WTC11 (cell line): ENCODE results near the gene MAGI2. TPM values are rescaled to one million over a fixed set of nuclear protein-coding genes. Genes with fewer than 3 reads are reported as not detected.

Experiments
- ATAC-seq: fragments of 200-7000 bp; cut with Tn5 transposase; 2 replicates; pipeline ENCODE4 v1.10.0; 2021; ENCODE audit warnings: mild to moderate bottlenecking, moderate library complexity
- CTCF ChIA-PET: fragments of 300-600 bp; sonication (Branson Sonifier 250); formaldehyde crosslinking; loops from one replicate; lab custom pipeline; 2021; ENCODE audit warnings: antibody characterized with exemption; lab: Charles Lee
- POLR2A ChIA-PET: fragments of 350-600 bp; sonication (Branson Sonifier 250); formaldehyde crosslinking; loops from one replicate; lab custom pipeline; 2021; ENCODE audit warnings: antibody characterized with exemption; lab: Charles Lee
- DNase-seq: peaks from one replicate; pipeline ENCODE4 v3.0.0; 2021; ENCODE audit warnings: low spot score
- H3K27ac Mint-ChIP-seq: 2 replicates; pipeline ENCODE4 v1.8.0; 2021; ENCODE audit warnings: mixed read lengths
- H3K27me3 Mint-ChIP-seq: 2 replicates; pipeline ENCODE4 v1.8.0; 2021; ENCODE audit warnings: low read depth, mild to moderate bottlenecking, moderate library complexity, mixed read lengths
- H3K36me3 Mint-ChIP-seq: 2 replicates; pipeline ENCODE4 v1.8.0; 2021; ENCODE audit warnings: mixed read lengths
- H3K4me1 Mint-ChIP-seq: 2 replicates; pipeline ENCODE4 v1.8.0; 2022; ENCODE audit warnings: mixed read lengths
- H3K4me3 Mint-ChIP-seq: 2 replicates; pipeline ENCODE4 v1.8.0; 2021; ENCODE audit warnings: mild to moderate bottlenecking, moderate library complexity, mixed read lengths
- H3K9me3 Mint-ChIP-seq: 2 replicates; pipeline ENCODE4 v1.8.0; 2021; ENCODE audit warnings: mixed read lengths
- CREB1 ChIP-seq: sonication (generic); formaldehyde crosslinking; IDR thresholded peaks from 2 replicates; pipeline ENCODE4 v1.8.0; 2023; ENCODE audit warnings: mild to moderate bottlenecking, missing genetic modification reagents
- CREM ChIP-seq: sonication (generic); formaldehyde crosslinking; IDR thresholded peaks from 2 replicates; pipeline ENCODE4 v1.8.1; 2022; ENCODE audit warnings: mild to moderate bottlenecking, missing genetic modification reagents, moderate library complexity
- EMX1 ChIP-seq: fragments of 250-450 bp; sonication (Bioruptor Pico); IDR thresholded peaks from 2 replicates; pipeline ENCODE4 v1.8.0; 2021; ENCODE audit warnings: mild to moderate bottlenecking
- FOXP4 ChIP-seq: sonication (generic); formaldehyde crosslinking; IDR thresholded peaks from 2 replicates; pipeline ENCODE4 v1.8.0; 2022; ENCODE audit warnings: mild to moderate bottlenecking, missing genetic modification reagents
- GTF2I ChIP-seq: fragments of 250-450 bp; sonication (Bioruptor Pico); conservative IDR thresholded peaks from 2 replicates; pipeline ENCODE4 v1.4.0; 2021; ENCODE audit warnings: mild to moderate bottlenecking
- IRF1 ChIP-seq: sonication (generic); formaldehyde crosslinking; IDR thresholded peaks from 2 replicates; pipeline ENCODE4 v1.8.0; 2023; ENCODE audit warnings: missing genetic modification reagents
- KAT7 ChIP-seq: sonication (generic); formaldehyde crosslinking; IDR thresholded peaks from 2 replicates; pipeline ENCODE4 v1.8.1; 2023; ENCODE audit warnings: missing genetic modification reagents, mild to moderate bottlenecking, borderline replicate concordance
- NR2C2 ChIP-seq: sonication (generic); formaldehyde crosslinking; IDR thresholded peaks from 2 replicates; pipeline ENCODE4 v1.8.0; 2022; ENCODE audit warnings: mild to moderate bottlenecking, missing genetic modification reagents
- OVOL2 ChIP-seq: fragments of 250-450 bp; sonication (Bioruptor Pico); IDR thresholded peaks from 2 replicates; pipeline ENCODE4 v1.9.0; 2021; ENCODE audit warnings: mild to moderate bottlenecking, borderline replicate concordance
- SOX15 ChIP-seq: fragments of 250-450 bp; sonication (Bioruptor Pico); IDR thresholded peaks from 2 replicates; pipeline ENCODE4 v1.9.0; 2021; ENCODE audit warnings: mild to moderate bottlenecking
- TP53 ChIP-seq: sonication (generic); formaldehyde crosslinking; IDR thresholded peaks from 2 replicates; pipeline ENCODE4 v1.8.1; 2023; ENCODE audit warnings: mild to moderate bottlenecking, missing genetic modification reagents
- ZNF219 ChIP-seq: sonication (generic); formaldehyde crosslinking; IDR thresholded peaks from 2 replicates; pipeline ENCODE4 v1.8.0; 2023; ENCODE audit warnings: missing genetic modification reagents, mild to moderate bottlenecking, borderline replicate concordance
- ZNF317 ChIP-seq: sonication (generic); formaldehyde crosslinking; IDR thresholded peaks from 2 replicates; pipeline ENCODE4 v1.8.1; 2023; ENCODE audit warnings: low read depth, mild to moderate bottlenecking, moderate library complexity, missing genetic modification reagents, borderline replicate concordance
- ZNF512 ChIP-seq: sonication (generic); formaldehyde crosslinking; IDR thresholded peaks from 2 replicates; pipeline ENCODE4 v1.8.1; 2022; ENCODE audit warnings: missing genetic modification reagents, borderline replicate concordance
- total RNA-seq: library from RNA; stranded (reverse); gene quantifications from 3 replicates; pipeline ENCODE4 v1.2.3, GENCODE V29; 2021
- TF ChIP-seq, protein P1 (sequence below): sonication (generic); formaldehyde crosslinking; IDR thresholded peaks from 2 replicates; pipeline ENCODE4 v1.8.0; 2022; ENCODE audit warnings: missing genetic modification reagents
- TF ChIP-seq, protein P2 (sequence below): sonication (generic); formaldehyde crosslinking; IDR thresholded peaks from 2 replicates; pipeline ENCODE4 v1.8.1; 2023; ENCODE audit warnings: mild to moderate bottlenecking, moderate library complexity, missing genetic modification reagents
- TF ChIP-seq, protein P3 (sequence below): sonication (generic); formaldehyde crosslinking; IDR thresholded peaks from 2 replicates; pipeline ENCODE4 v1.8.1; 2023; ENCODE audit warnings: mild to moderate bottlenecking, missing genetic modification reagents, moderate library complexity
- TF ChIP-seq, protein P4 (sequence below): sonication (generic); formaldehyde crosslinking; IDR thresholded peaks from 2 replicates; pipeline ENCODE4 v1.8.1; 2023; ENCODE audit warnings: mild to moderate bottlenecking, missing genetic modification reagents, borderline replicate concordance
- TF ChIP-seq, protein P5 (sequence below): sonication (generic); formaldehyde crosslinking; IDR thresholded peaks from 2 replicates; pipeline ENCODE4 v1.8.0; 2022; ENCODE audit warnings: mild to moderate bottlenecking, missing genetic modification reagents

Gene MAGI2
- total RNA-seq, 1 experiment from 2014 or later: 26.6 TPM

DNA sequence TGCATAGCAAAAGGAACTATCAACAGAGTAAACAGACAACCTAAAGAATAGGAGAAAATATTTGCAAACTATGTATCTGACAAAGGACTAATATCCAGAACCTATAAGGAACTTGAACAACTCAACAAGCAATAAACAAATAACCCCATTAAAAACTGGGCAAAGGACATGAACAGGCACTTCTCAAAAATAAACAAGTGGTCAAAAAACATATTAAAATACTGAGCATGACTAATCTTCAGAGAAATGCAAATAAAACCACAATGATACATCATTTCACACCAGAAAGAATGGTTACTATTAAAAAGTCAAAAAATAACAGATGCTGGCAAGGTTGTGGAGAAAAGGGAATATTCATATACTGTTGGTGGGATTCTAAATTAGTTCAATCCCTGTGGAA lies 17.1 kb downstream of the MAGI2 start:
- no peaks in the 10 kb centered on the region; the same call in 1 of the 2 replicates for H3K27me3 Mint-ChIP-seq
- no peaks in the 10 kb centered on the region for H3K4me1 Mint-ChIP-seq
- H3K36me3 Mint-ChIP-seq: no peaks in the 10 kb centered on the region
- no peak for ATAC-seq
- H3K4me3 Mint-ChIP-seq: no peak overlapping the region
- TF ChIP-seq OVOL2 (CRISPR knock-in tag) (no peak), EMX1 (CRISPR knock-in tag) (no peak), ZNF512 (CRISPR knock-in tag) (no peak), ZNF219 (CRISPR knock-in tag) (no peak), IRF1 (CRISPR knock-in tag) (no peak), SOX15 (CRISPR knock-in tag) (no peak)
- TF ChIP-seq, protein P1, sequence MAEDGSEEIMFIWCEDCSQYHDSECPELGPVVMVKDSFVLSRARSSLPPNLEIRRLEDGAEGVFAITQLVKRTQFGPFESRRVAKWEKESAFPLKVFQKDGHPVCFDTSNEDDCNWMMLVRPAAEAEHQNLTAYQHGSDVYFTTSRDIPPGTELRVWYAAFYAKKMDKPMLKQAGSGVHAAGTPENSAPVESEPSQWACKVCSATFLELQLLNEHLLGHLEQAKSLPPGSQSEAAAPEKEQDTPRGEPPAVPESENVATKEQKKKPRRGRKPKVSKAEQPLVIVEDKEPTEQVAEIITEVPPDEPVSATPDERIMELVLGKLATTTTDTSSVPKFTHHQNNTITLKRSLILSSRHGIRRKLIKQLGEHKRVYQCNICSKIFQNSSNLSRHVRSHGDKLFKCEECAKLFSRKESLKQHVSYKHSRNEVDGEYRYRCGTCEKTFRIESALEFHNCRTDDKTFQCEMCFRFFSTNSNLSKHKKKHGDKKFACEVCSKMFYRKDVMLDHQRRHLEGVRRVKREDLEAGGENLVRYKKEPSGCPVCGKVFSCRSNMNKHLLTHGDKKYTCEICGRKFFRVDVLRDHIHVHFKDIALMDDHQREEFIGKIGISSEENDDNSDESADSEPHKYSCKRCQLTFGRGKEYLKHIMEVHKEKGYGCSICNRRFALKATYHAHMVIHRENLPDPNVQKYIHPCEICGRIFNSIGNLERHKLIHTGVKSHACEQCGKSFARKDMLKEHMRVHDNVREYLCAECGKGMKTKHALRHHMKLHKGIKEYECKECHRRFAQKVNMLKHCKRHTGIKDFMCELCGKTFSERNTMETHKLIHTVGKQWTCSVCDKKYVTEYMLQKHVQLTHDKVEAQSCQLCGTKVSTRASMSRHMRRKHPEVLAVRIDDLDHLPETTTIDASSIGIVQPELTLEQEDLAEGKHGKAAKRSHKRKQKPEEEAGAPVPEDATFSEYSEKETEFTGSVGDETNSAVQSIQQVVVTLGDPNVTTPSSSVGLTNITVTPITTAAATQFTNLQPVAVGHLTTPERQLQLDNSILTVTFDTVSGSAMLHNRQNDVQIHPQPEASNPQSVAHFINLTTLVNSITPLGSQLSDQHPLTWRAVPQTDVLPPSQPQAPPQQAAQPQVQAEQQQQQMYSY (CRISPR knock-in tag): no peak
- TF ChIP-seq, protein P2, sequence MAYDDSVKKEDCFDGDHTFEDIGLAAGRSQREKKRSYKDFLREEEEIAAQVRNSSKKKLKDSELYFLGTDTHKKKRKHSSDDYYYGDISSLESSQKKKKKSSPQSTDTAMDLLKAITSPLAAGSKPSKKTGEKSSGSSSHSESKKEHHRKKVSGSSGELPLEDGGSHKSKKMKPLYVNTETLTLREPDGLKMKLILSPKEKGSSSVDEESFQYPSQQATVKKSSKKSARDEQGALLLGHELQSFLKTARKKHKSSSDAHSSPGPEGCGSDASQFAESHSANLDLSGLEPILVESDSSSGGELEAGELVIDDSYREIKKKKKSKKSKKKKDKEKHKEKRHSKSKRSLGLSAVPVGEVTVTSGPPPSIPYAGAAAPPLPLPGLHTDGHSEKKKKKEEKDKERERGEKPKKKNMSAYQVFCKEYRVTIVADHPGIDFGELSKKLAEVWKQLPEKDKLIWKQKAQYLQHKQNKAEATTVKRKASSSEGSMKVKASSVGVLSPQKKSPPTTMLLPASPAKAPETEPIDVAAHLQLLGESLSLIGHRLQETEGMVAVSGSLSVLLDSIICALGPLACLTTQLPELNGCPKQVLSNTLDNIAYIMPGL (CRISPR knock-in tag): no peak
- TF ChIP-seq, protein P3, sequence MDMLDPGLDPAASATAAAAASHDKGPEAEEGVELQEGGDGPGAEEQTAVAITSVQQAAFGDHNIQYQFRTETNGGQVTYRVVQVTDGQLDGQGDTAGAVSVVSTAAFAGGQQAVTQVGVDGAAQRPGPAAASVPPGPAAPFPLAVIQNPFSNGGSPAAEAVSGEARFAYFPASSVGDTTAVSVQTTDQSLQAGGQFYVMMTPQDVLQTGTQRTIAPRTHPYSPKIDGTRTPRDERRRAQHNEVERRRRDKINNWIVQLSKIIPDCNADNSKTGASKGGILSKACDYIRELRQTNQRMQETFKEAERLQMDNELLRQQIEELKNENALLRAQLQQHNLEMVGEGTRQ: no peak
- no peak for DNase-seq
- H3K9me3 Mint-ChIP-seq: no peaks in the 10 kb centered on the region
- no peak overlapping the region for H3K27ac Mint-ChIP-seq
- CTCF ChIA-PET: no interaction called here
- POLR2A ChIA-PET: interaction anchor here (0.7 kb wide), 1 partner anchor 92 kb away, joined by 5 read pairs; no protein-coding TSS in a partner anchor

GRCh38 chr7:79434867-79435266 lies 18.6 kb downstream of the MAGI2 start:
- no peaks in the 10 kb centered on the region for H3K4me1 Mint-ChIP-seq
- ChIA-PET POLR2A (no interaction called here), CTCF (no interaction called here)
- H3K36me3 Mint-ChIP-seq: no peaks in the 10 kb centered on the region
- no peaks in the 10 kb centered on the region for H3K27me3 Mint-ChIP-seq
- no peak for DNase-seq
- no peak overlapping the region for H3K27ac Mint-ChIP-seq
- H3K4me3 Mint-ChIP-seq: no peak overlapping the region
- ATAC-seq: no peak
- no peaks in the 10 kb centered on the region for H3K9me3 Mint-ChIP-seq
- TF ChIP-seq ZNF317: no peak
- no peak for TF ChIP-seq GTF2I (CRISPR knock-in tag)
- TF ChIP-seq, protein P4, sequence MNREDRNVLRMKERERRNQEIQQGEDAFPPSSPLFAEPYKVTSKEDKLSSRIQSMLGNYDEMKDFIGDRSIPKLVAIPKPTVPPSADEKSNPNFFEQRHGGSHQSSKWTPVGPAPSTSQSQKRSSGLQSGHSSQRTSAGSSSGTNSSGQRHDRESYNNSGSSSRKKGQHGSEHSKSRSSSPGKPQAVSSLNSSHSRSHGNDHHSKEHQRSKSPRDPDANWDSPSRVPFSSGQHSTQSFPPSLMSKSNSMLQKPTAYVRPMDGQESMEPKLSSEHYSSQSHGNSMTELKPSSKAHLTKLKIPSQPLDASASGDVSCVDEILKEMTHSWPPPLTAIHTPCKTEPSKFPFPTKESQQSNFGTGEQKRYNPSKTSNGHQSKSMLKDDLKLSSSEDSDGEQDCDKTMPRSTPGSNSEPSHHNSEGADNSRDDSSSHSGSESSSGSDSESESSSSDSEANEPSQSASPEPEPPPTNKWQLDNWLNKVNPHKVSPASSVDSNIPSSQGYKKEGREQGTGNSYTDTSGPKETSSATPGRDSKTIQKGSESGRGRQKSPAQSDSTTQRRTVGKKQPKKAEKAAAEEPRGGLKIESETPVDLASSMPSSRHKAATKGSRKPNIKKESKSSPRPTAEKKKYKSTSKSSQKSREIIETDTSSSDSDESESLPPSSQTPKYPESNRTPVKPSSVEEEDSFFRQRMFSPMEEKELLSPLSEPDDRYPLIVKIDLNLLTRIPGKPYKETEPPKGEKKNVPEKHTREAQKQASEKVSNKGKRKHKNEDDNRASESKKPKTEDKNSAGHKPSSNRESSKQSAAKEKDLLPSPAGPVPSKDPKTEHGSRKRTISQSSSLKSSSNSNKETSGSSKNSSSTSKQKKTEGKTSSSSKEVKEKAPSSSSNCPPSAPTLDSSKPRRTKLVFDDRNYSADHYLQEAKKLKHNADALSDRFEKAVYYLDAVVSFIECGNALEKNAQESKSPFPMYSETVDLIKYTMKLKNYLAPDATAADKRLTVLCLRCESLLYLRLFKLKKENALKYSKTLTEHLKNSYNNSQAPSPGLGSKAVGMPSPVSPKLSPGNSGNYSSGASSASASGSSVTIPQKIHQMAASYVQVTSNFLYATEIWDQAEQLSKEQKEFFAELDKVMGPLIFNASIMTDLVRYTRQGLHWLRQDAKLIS (CRISPR knock-in tag): no peak
- TF ChIP-seq CREM (CRISPR knock-in tag): no peak
- TF ChIP-seq CREB1 (CRISPR knock-in tag): no peak
- TF ChIP-seq FOXP4 (CRISPR knock-in tag): no peak
- TF ChIP-seq TP53 (CRISPR knock-in tag): no peak
- TF ChIP-seq, protein P5, sequence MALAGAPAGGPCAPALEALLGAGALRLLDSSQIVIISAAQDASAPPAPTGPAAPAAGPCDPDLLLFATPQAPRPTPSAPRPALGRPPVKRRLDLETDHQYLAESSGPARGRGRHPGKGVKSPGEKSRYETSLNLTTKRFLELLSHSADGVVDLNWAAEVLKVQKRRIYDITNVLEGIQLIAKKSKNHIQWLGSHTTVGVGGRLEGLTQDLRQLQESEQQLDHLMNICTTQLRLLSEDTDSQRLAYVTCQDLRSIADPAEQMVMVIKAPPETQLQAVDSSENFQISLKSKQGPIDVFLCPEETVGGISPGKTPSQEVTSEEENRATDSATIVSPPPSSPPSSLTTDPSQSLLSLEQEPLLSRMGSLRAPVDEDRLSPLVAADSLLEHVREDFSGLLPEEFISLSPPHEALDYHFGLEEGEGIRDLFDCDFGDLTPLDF: no peak
- no peak for TF ChIP-seq NR2C2
- TF ChIP-seq KAT7 (CRISPR knock-in tag): no peak
